Measurements from ENCODE around the gene RNF213.

The RNF213 gene

DNA sequence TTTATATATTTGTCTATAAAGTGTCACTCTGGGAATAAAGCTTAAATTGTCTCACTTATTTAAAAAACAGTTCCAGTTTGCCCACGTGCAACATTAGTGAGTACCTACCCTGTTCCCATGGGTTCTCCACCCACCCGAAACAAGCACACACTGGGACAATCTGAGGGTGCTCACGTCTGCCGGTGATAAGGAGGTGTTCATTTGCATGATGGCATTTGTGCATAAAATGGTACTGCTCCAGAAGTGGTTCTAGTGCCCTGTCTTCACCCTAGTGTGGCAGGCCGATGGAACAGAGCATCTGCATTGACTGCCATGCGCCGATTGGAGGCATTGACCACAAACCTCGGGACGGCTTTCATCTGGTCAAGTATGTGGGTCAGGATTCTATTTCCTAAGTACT is 118.7 kb downstream of the RNF213 start:
- Histone ChIP-seq H3K9me2 (replicated peaks; ENCODE audit: insufficient read depth, low read length) (no peaks in the 10 kb centered on the region), H3F3A (ENCODE audit: insufficient read depth) (no peaks in the 10 kb centered on the region), H3K4me2 (ENCODE audit: low read depth, low read length, poor library complexity, severe bottlenecking) (no peak overlapping the region), H3K27me3 (ENCODE audit: low read length) (no peaks in the 10 kb centered on the region), H3K9ac (ENCODE audit: low read length) (no peak overlapping the region), H3K36me3 (ENCODE audit: low read length) (no peaks in the 10 kb centered on the region), H3K9me3 (ENCODE audit: insufficient read depth, low read length) (no peaks in the 10 kb centered on the region), H3K79me2 (ENCODE audit: insufficient read depth, low read length) (no peaks in the 10 kb centered on the region), H4K20me1 (ENCODE audit: low read depth, low read length) (no peaks in the 10 kb centered on the region), H3K27ac (ENCODE audit: low read depth, low read length) (no peak overlapping the region), H3K4me3 (ENCODE audit: insufficient read depth, low read length, poor library complexity, severe bottlenecking) (no peak overlapping the region), H2AFZ (ENCODE audit: low read depth, low read length, severe bottlenecking) (no peak overlapping the region)
- TF ChIP-seq, protein P1, sequence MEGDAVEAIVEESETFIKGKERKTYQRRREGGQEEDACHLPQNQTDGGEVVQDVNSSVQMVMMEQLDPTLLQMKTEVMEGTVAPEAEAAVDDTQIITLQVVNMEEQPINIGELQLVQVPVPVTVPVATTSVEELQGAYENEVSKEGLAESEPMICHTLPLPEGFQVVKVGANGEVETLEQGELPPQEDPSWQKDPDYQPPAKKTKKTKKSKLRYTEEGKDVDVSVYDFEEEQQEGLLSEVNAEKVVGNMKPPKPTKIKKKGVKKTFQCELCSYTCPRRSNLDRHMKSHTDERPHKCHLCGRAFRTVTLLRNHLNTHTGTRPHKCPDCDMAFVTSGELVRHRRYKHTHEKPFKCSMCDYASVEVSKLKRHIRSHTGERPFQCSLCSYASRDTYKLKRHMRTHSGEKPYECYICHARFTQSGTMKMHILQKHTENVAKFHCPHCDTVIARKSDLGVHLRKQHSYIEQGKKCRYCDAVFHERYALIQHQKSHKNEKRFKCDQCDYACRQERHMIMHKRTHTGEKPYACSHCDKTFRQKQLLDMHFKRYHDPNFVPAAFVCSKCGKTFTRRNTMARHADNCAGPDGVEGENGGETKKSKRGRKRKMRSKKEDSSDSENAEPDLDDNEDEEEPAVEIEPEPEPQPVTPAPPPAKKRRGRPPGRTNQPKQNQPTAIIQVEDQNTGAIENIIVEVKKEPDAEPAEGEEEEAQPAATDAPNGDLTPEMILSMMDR (IDR thresholded peaks at IDR 0.05; ENCODE audit: insufficient read depth, low read length, poor library complexity, severe bottlenecking): no peak
- TF ChIP-seq EZH2phosphoT487 (conservative IDR thresholded peaks at IDR 0.05; ENCODE audit: low read length): no peak

DNA sequence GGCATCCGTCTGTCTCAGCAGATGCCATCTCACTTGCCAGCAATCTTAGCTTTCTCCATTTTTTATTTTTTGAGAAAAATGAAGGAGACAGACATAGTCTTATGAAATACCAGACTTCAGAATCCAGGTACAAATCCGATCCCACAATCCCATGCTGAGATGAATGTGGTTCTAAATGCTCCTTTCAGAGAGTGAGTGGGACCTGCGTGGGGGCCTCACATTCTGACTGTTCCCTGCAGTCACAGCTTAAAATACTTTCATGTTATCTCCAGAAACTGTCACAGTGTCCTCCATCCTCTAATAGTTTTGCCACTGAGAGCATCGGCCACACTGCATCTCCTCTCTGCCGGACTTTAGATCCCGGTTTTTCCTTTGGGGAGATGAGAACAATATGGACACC is 119.4 kb downstream of the RNF213 start:
- H3K9me3 ChIP-seq (ENCODE audit: insufficient read depth, low read length): no peaks in the 10 kb centered on the region
- H3K36me3 ChIP-seq (ENCODE audit: low read length): no peaks in the 10 kb centered on the region
- H2AFZ ChIP-seq (ENCODE audit: low read depth, low read length, severe bottlenecking): no peak overlapping the region
- H3K79me2 ChIP-seq (ENCODE audit: insufficient read depth, low read length): no peaks in the 10 kb centered on the region
- no peaks in the 10 kb centered on the region for H3F3A ChIP-seq (ENCODE audit: insufficient read depth)
- no peak overlapping the region for H3K9ac ChIP-seq (ENCODE audit: low read length)
- TF ChIP-seq, protein P1 (IDR thresholded peaks at IDR 0.05; ENCODE audit: insufficient read depth, low read length, poor library complexity, severe bottlenecking): no peak
- no peak for TF ChIP-seq EZH2phosphoT487 (conservative IDR thresholded peaks at IDR 0.05; ENCODE audit: low read length)
- H3K9me2 ChIP-seq (replicated peaks; ENCODE audit: insufficient read depth, low read length): no peaks in the 10 kb centered on the region
- no peak overlapping the region for H3K4me3 ChIP-seq (ENCODE audit: insufficient read depth, low read length, poor library complexity, severe bottlenecking)
- no peaks in the 10 kb centered on the region for H3K27me3 ChIP-seq (ENCODE audit: low read length)
- H4K20me1 ChIP-seq (ENCODE audit: low read depth, low read length): no peaks in the 10 kb centered on the region
- H3K4me2 ChIP-seq (ENCODE audit: low read depth, low read length, poor library complexity, severe bottlenecking): no peak overlapping the region
- no peak overlapping the region for H3K27ac ChIP-seq (ENCODE audit: low read depth, low read length)

DNA sequence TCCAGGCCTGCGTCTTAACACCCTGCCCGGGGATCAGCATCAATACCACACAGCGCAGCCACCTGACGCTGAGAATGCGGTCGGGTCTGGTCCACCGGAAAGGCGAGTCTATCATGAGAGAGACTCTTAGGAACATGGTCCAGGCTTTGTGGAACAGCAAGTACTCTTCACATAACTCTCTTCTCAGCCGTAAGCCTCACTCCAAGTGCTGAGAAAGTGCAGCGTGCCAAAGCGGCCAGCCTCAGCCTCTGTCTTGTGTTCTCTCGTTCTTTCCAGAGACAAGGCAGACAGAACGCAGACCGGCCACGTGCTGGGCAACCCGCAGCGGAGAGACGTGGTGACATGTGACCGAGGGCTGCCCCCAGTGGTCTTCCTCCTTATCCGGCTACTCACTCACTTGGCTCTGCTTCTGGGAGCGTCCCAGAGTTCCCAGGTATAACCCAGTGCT is 119.9 kb downstream of the RNF213 start:
- Histone ChIP-seq H3K79me2 (ENCODE audit: insufficient read depth, low read length) (no peaks in the 10 kb centered on the region), H3K4me3 (ENCODE audit: insufficient read depth, low read length, poor library complexity, severe bottlenecking) (no peak overlapping the region), H3F3A (ENCODE audit: insufficient read depth) (no peaks in the 10 kb centered on the region), H2AFZ (ENCODE audit: low read depth, low read length, severe bottlenecking) (no peak overlapping the region), H3K4me2 (ENCODE audit: low read depth, low read length, poor library complexity, severe bottlenecking) (no peak overlapping the region), H3K9me2 (replicated peaks; ENCODE audit: insufficient read depth, low read length) (no peaks in the 10 kb centered on the region), H3K27me3 (ENCODE audit: low read length) (no peaks in the 10 kb centered on the region), H4K20me1 (ENCODE audit: low read depth, low read length) (no peaks in the 10 kb centered on the region), H3K9ac (ENCODE audit: low read length) (no peak overlapping the region), H3K9me3 (ENCODE audit: insufficient read depth, low read length) (no peaks in the 10 kb centered on the region), H3K36me3 (ENCODE audit: low read length) (no peaks in the 10 kb centered on the region), H3K27ac (ENCODE audit: low read depth, low read length) (no peak overlapping the region)
- TF ChIP-seq EZH2phosphoT487 (conservative IDR thresholded peaks at IDR 0.05; ENCODE audit: low read length): no peak
- TF ChIP-seq, protein P1 (IDR thresholded peaks at IDR 0.05; ENCODE audit: insufficient read depth, low read length, poor library complexity, severe bottlenecking): no peak

All from SU-DHL-6 (cell line).